Natural killer cell (primary cell): ENCODE results near the gene PHF20. TPM values are rescaled to one million over a fixed set of nuclear protein-coding genes. Genes with fewer than 3 reads are reported as not detected.
"Not testable (repeated sequence)": the region's sequence is repeated elsewhere in the genome, so short reads cannot be mapped to it uniquely, and the experiment has no call there.

Experiments used
- ATAC-seq, 3 donors: fragments of 150-1000 bp in 2 of 3; fragments of 200-7000 bp in 1 of 3; cut with Tn5 transposase; 1 replicate in 1 of 3; 2 replicates in 2 of 3; pipeline ENCODE4 v1.10.0; 2021; ENCODE audit warnings: mild to moderate bottlenecking in 2 of 3, moderate library complexity in 2 of 3
- DNase-seq, 2 donors: peaks; one replicate each; pipeline versions ENCODE4 v3.0.0 to v3.0.0-alpha.2; 2013 to 2021; ENCODE audit warnings: mixed read lengths in 1 of 2
- H3K27ac ChIP-seq: one replicate; pipeline ENCODE4 v1.5.1; 2013; ENCODE audit warnings: mild to moderate bottlenecking, low read length
- H3K27me3 ChIP-seq: one replicate; pipeline ENCODE4 v1.6.1; 2013; ENCODE audit warnings: low read length; ENCODE audit not compliant: control insufficient read depth, insufficient read depth
- H3K36me3 ChIP-seq: one replicate; pipeline ENCODE4 v1.6.1; 2013; ENCODE audit warnings: low read length; ENCODE audit not compliant: control insufficient read depth, insufficient read depth
- H3K4me1 ChIP-seq: one replicate; pipeline ENCODE4 v1.6.1; 2013; ENCODE audit warnings: low read length; ENCODE audit not compliant: control insufficient read depth, insufficient read depth
- H3K4me3 ChIP-seq: one replicate; pipeline ENCODE4 v1.5.1; 2013; ENCODE audit warnings: low read length
- H3K9me3 ChIP-seq: one replicate; pipeline ENCODE4 v1.6.1; 2013; ENCODE audit warnings: low read length; ENCODE audit not compliant: control insufficient read depth, insufficient read depth
- H3K27ac Mint-ChIP-seq, 2 donors: one replicate each; pipeline ENCODE4 v1.8.0; 2022; ENCODE audit warnings: mild to moderate bottlenecking in 2 of 2, mixed read lengths in 2 of 2, moderate library complexity in 1 of 2
- H3K27me3 Mint-ChIP-seq, 2 donors: one replicate each; pipeline ENCODE4 v1.8.0; 2022; ENCODE audit warnings: low read depth in 2 of 2, mixed read lengths in 2 of 2
- H3K36me3 Mint-ChIP-seq: one replicate; pipeline ENCODE4 v1.8.0; 2022; ENCODE audit warnings: mixed read lengths
- H3K4me1 Mint-ChIP-seq, 2 donors: one replicate each; pipeline ENCODE4 v1.8.0; 2022; ENCODE audit warnings: mixed read lengths in 2 of 2
- H3K4me3 Mint-ChIP-seq: one replicate; pipeline ENCODE4 v1.8.0; 2022; ENCODE audit warnings: mild to moderate bottlenecking, moderate library complexity, mixed read lengths
- H3K9me3 Mint-ChIP-seq, 2 donors: one replicate each; pipeline ENCODE4 v1.8.0; 2022; ENCODE audit warnings: mixed read lengths in 2 of 2
- CTCF ChIP-seq: fragments of 200-600 bp; IDR thresholded peaks from one replicate; pipeline ENCODE4 v1.8.0; 2022; ENCODE audit warnings: antibody characterized with exemption
- WGBS: methylation state at CpG from one replicate; pipeline ENCODE4 v1.1.7; 2013; ENCODE audit warnings: missing lambda C conversion rate; ENCODE audit not compliant: insufficient coverage; 5-methylcytosine and 5-hydroxymethylcytosine counted together
- intact Hi-C: fragments of 100-400 bp; cut with micrococcal nuclease; formaldehyde crosslinking; loops from one replicate; pipeline ENCODE4 v1.14.2; 2022
- total RNA-seq, 4 donors: library from RNA; stranded (reverse); fragments of 120-200 nt in 1 of 4; gene quantifications; one replicate each; pipeline versions ENCODE4 v1.2.3 to v1.2.4, GENCODE V29; 2013 to 2022

PHF20 gene
- total RNA-seq, 3 donors from 2014 or later (not counting 1 experiment from before 2014, with no cell fraction given), result 151 to 165 (median 161) TPM

GRCh38 chr20:35757098-35757705, 14.6 kb upstream of the PHF20 start:
- no peaks in the 10 kb centered on the region for H3K27me3 ChIP-seq
- Mint-ChIP-seq H3K36me3 (no peaks in the 10 kb centered on the region), H3K4me3 (no peak overlapping the region), H3K9me3 (no peaks in the 10 kb centered on the region), H3K4me1 (peaks cover 0 to 6% of the 10 kb centered on the region in 2 donors), H3K27me3 (no peaks in the 10 kb centered on the region), H3K27ac (no peak overlapping the region)
- WGBS, result 74% methylated on average over 3 of the region's 4 CpGs
- intact Hi-C loops, result no loop called here
- ATAC-seq, result no peak
- no peaks in the 10 kb centered on the region for H3K4me1 ChIP-seq
- no peak overlapping the region for H3K4me3 ChIP-seq
- no peaks in the 10 kb centered on the region for H3K36me3 ChIP-seq
- no peak for TF ChIP-seq CTCF
- H3K27ac ChIP-seq, result no peak overlapping the region
- no peaks in the 10 kb centered on the region for H3K9me3 ChIP-seq
- no peak for DNase-seq

- peaks cover 27% of the 10 kb centered on the region for H3K4me1 ChIP-seq
- ATAC-seq, H3K36me3 Mint-ChIP-seq, H3K36me3 ChIP-seq, H3K27me3 Mint-ChIP-seq, H3K4me3 ChIP-seq, H3K27ac ChIP-seq, H3K9me3 Mint-ChIP-seq, H3K27ac Mint-ChIP-seq, DNase-seq, H3K4me3 Mint-ChIP-seq, intact Hi-C loops, H3K9me3 ChIP-seq, H3K27me3 ChIP-seq: not testable (repeated sequence)
- H3K4me1 Mint-ChIP-seq, result peaks cover 7 to 11% of the 10 kb centered on the region in 2 donors
- 97% methylated on average over 11 of the region's 11 CpGs for WGBS
Measured at GRCh38 chr20:35761548-35761947, 10.3 kb upstream of the PHF20 start.

- no peak overlapping the region for H3K4me3 ChIP-seq
- TF ChIP-seq CTCF, result no peak
- intact Hi-C loops, result no loop called here
- WGBS, result 92% methylated on average over 3 of the region's 3 CpGs
- ATAC-seq (no peak), DNase-seq (no peak)
- Mint-ChIP-seq H3K27ac (no peak overlapping the region), H3K9me3 (no peaks in the 10 kb centered on the region), H3K4me1 (peaks cover 6 to 13% of the 10 kb centered on the region in 2 donors), H3K27me3 (no peaks in the 10 kb centered on the region), H3K36me3 (no peaks in the 10 kb centered on the region), H3K4me3 (no peak overlapping the region)
- H3K4me1 ChIP-seq, result peaks cover 36% of the 10 kb centered on the region
- no peaks in the 10 kb centered on the region for H3K9me3 ChIP-seq
- H3K27ac ChIP-seq, result no peak overlapping the region
- no peaks in the 10 kb centered on the region for H3K27me3 ChIP-seq
- H3K36me3 ChIP-seq, result no peaks in the 10 kb centered on the region
Measured at GRCh38 chr20:35762461-35762860, 9.4 kb upstream of the PHF20 start.

- H3K27me3 ChIP-seq, ATAC-seq, DNase-seq, H3K4me3 ChIP-seq, H3K36me3 Mint-ChIP-seq, H3K9me3 ChIP-seq, H3K27me3 Mint-ChIP-seq, H3K4me3 Mint-ChIP-seq, intact Hi-C loops, H3K36me3 ChIP-seq, H3K9me3 Mint-ChIP-seq: not testable (repeated sequence)
- WGBS, result 100% methylated on average over 2 of the region's 2 CpGs
- peak overlapping the region; percentile 14 for H3K27ac ChIP-seq
- Mint-ChIP-seq H3K4me1 (peaks cover 23 to 34% of the 10 kb centered on the region in 2 donors), H3K27ac (peak overlapping the region in 1 of 2 donors; percentile 24)
- peaks cover 58% of the 10 kb centered on the region for H3K4me1 ChIP-seq
Measured at GRCh38 chr20:35764936-35765335, 6.9 kb upstream of the PHF20 start.
